GM19240 (cell line): ENCODE measurements around the gene PLEKHA5.
"Not testable (repeated sequence)": the region's sequence is repeated elsewhere in the genome, so short reads cannot be mapped to it uniquely, and the experiment has no call there.

Source experiments
- DNase-seq: peaks from one replicate; pipeline ENCODE4 v3.0.0; 2011; ENCODE audit warnings: low spot score; ENCODE audit not compliant: insufficient read length

Gene PLEKHA5

GRCh38 chr12:19323805-19324204, 194.3 kb downstream of the PLEKHA5 start:
- no peak for DNase-seq

GRCh38 chr12:19326102-19326501, 196.6 kb downstream of the PLEKHA5 start:
- DNase-seq = no peak

- DNase-seq = no peak
These were observed 202.7 kb downstream of the PLEKHA5 start for GRCh38 chr12:19332196-19332595.

GRCh38 chr12:19338405-19338804, 208.9 kb downstream of the PLEKHA5 start:
- DNase-seq = no peak

GRCh38 chr12:19350850-19351249, 221.3 kb downstream of the PLEKHA5 start:
- DNase-seq = not testable (repeated sequence)

- no peak for DNase-seq
These were observed 221.8 kb downstream of the PLEKHA5 start for GRCh38 chr12:19351346-19351745.

- DNase-seq = no peak
These were observed 240.2 kb downstream of the PLEKHA5 start for GRCh38 chr12:19369691-19370148.

GRCh38 chr12:19373586-19373985, 244.1 kb downstream of the PLEKHA5 start:
- no peak for DNase-seq

- no peak for DNase-seq
These were observed 246.4 kb downstream of the PLEKHA5 start for GRCh38 chr12:19375888-19376287.

GRCh38 chr12:19376691-19377090, 247.2 kb downstream of the PLEKHA5 start:
- no peak for DNase-seq

- no peak for DNase-seq
These were observed 252.6 kb downstream of the PLEKHA5 start for GRCh38 chr12:19382111-19382526.

- DNase-seq = no peak
These were observed 253.0 kb downstream of the PLEKHA5 start for GRCh38 chr12:19382563-19382962.

GRCh38 chr12:19387161-19387560, 257.6 kb downstream of the PLEKHA5 start:
- DNase-seq = no peak

GRCh38 chr12:19388131-19388549, 258.6 kb downstream of the PLEKHA5 start:
- DNase-seq = no peak

GRCh38 chr12:19390051-19390598, 260.6 kb downstream of the PLEKHA5 start:
- no peak for DNase-seq

GRCh38 chr12:19392644-19393043, 263.1 kb downstream of the PLEKHA5 start:
- DNase-seq = not testable (repeated sequence)

GRCh38 chr12:19394385-19394784, 264.9 kb downstream of the PLEKHA5 start:
- DNase-seq = no peak

GRCh38 chr12:19397534-19397933, 268.0 kb downstream of the PLEKHA5 start:
- DNase-seq = no peak

- no peak for DNase-seq
These were observed 269.1 kb downstream of the PLEKHA5 start for GRCh38 chr12:19398376-19399363.

GRCh38 chr12:19400649-19401285, 271.2 kb downstream of the PLEKHA5 start:
- DNase-seq = not testable (repeated sequence)

- no peak for DNase-seq
These were observed 272.7 kb downstream of the PLEKHA5 start for GRCh38 chr12:19402211-19402610.
